ENCODE measurements around the gene ATG101. TPM values are rescaled to one million over a fixed set of nuclear protein-coding genes. Genes with fewer than 3 reads are reported as not detected.

The ATG101 gene
- total and polyA plus RNA-seq, 2 of the 13 experiments (the other 11 are each of a cell fraction or from before 2014, with no cell fraction given), result 58.2 to 67.7 TPM

GRCh38 chr12:52082988-52083637 lies 13.3 kb downstream of the ATG101 start (continued):
- TF ChIP-seq ZNF18 (CRISPR knock-in tag; IDR thresholded peaks at IDR 0.05; ENCODE audit: insufficient replicate concordance), result peak; percentile 94
- 0 out of 2 replicates have a peak, but pooled peaks have one; percentile 23 for TF ChIP-seq KDM2A (CRISPR knock-in tag; IDR thresholded peaks at IDR 0.05; ENCODE audit: borderline replicate concordance, low read depth)

- BruUV-seq (replicated peaks), result no TSS peak
- FAIRE-seq (no peak), ATAC-seq (no peak), DNase-seq (ENCODE audit: low spot score) (no peak)
- no peaks in the 10 kb centered on the region for H3K79me2 ChIP-seq (ENCODE audit: insufficient read depth, low read length)
- intact Hi-C loops (cut with micrococcal nuclease; ENCODE audit: unreplicated experiment), result loop anchor here (1.0 to 5.0 kb wide), 2 partner anchors 34 to 58 kb away; no protein-coding TSS in a partner anchor
- H3K9me3 ChIP-seq (ENCODE audit: low read length), result no peaks in the 10 kb centered on the region
- TF ChIP-seq ZBTB7B (CRISPR knock-in tag; IDR thresholded peaks at IDR 0.05), result 0 out of 2 replicates have a peak, but pooled peaks have one; percentile 8
- no peak for TF ChIP-seq U2AF1 (optimal IDR thresholded peaks at IDR 0.05; ENCODE audit: low read depth, low read length)
- peak; percentile 15 for TF ChIP-seq ASH2L (IDR thresholded peaks at IDR 0.05; ENCODE audit: insufficient read length, low read depth, low read length)
- ChIA-PET CTCF (ENCODE audit: low intra/inter-chr PET ratio, low total read pairs) (interaction anchor here (0.7 to 3.1 kb wide), 5 partner anchors 15 to 80 kb away, joined by 3 to 79 read pairs (median 3); no protein-coding TSS in a partner anchor), POLR2A (interaction anchor here (1.0 to 1.8 kb wide), 3 partner anchors 51 to 73 kb away, joined by 4 to 5 read pairs (median 4); no protein-coding TSS in a partner anchor)
- no peak overlapping the region; a peak in 1 of 6 replicates for H3K4me3 ChIP-seq (replicated peaks in 1 of 3; ENCODE audit: insufficient read depth in 1 of 3, low read depth in 2 of 3, low read length in 3 of 3)
- H3K36me3 ChIP-seq (replicated peaks in 1 of 2; ENCODE audit: control insufficient read depth in 1 of 2, insufficient read depth in 2 of 2, low read length in 2 of 2), result peaks cover 3% of the 10 kb centered on the region in 2 experiments; a peak in 2 of 5 replicates
- no peak overlapping the region for H2AFZ ChIP-seq (ENCODE audit: low read length)
- WGBS (ENCODE audit: low lambda C conversion rate), result 0% methylated on average over 2 of the region's 2 CpGs
- 0 out of 2 replicates have a peak overlapping the region, but pooled peaks have one; percentile 81 for H3K4me2 ChIP-seq (ENCODE audit: low read depth, low read length)
- no peak overlapping the region for H3K27ac ChIP-seq (ENCODE audit: extremely low read length, insufficient read depth, low read length)
- no peak overlapping the region for H3K9ac ChIP-seq (ENCODE audit: insufficient read depth, low read depth, low read length)
- H3K27me3 ChIP-seq (ENCODE audit: control insufficient read depth in 1 of 2, insufficient read depth in 2 of 2, low read length in 2 of 2), result peaks cover 12 to 41% of the 10 kb centered on the region in 2 experiments
- in situ Hi-C loops (cut with HindIII; ENCODE audit: extremely low pct_ligation_motif_present, low pct_unique_long_range_greater_than_20kb), result loop anchor here (5.0 kb wide), 1 partner anchor 56 kb away; no protein-coding TSS in a partner anchor
- no peaks in the 10 kb centered on the region for H4K20me1 ChIP-seq (ENCODE audit: insufficient read depth, low read length)
- H3K4me1 ChIP-seq (ENCODE audit: insufficient read depth, low read length), result peaks cover 49% of the 10 kb centered on the region
Measured at GRCh38 chr12:52083638-52083996, 13.8 kb downstream of the ATG101 start.

Data from HepG2 (cell line).